Measurements from ENCODE around the gene NSD1.

NSD1 gene

GRCh38 chr5:177096162-177097015 is 37.2 kb upstream of the NSD1 start:
- H3K9me3 ChIP-seq (ENCODE audit: severe bottlenecking) = no peaks in the 10 kb centered on the region
- no peak for TF ChIP-seq CTCF (IDR thresholded peaks at IDR 0.05; ENCODE audit: low read depth, low read length)
- no peak overlapping the region for H3K27ac ChIP-seq
- H3K27me3 ChIP-seq (ENCODE audit: insufficient read depth, low read depth, severe bottlenecking) = no peaks in the 10 kb centered on the region
- H3K4me3 ChIP-seq (ENCODE audit: low read depth, low read length) = no peak overlapping the region
- DNase-seq = no peak
- H3K36me3 ChIP-seq = no peaks in the 10 kb centered on the region

- H3K9me3 ChIP-seq (ENCODE audit: severe bottlenecking) = no peaks in the 10 kb centered on the region
- H3K27me3 ChIP-seq (ENCODE audit: insufficient read depth, low read depth, severe bottlenecking) = no peaks in the 10 kb centered on the region
- H3K27ac ChIP-seq = no peak overlapping the region
- H3K36me3 ChIP-seq = no peaks in the 10 kb centered on the region
- no peak for DNase-seq
- TF ChIP-seq CTCF (IDR thresholded peaks at IDR 0.05; ENCODE audit: low read depth, low read length) = no peak
- no peak overlapping the region for H3K4me3 ChIP-seq (ENCODE audit: low read depth, low read length)
Observed at GRCh38 chr5:177097016-177097985, 36.3 kb upstream of the NSD1 start.

- DNase-seq = no peak
- H3K9me3 ChIP-seq (ENCODE audit: severe bottlenecking) = no peaks in the 10 kb centered on the region
- no peak overlapping the region for H3K27ac ChIP-seq
- TF ChIP-seq CTCF (IDR thresholded peaks at IDR 0.05; ENCODE audit: low read depth, low read length) = no peak
- no peaks in the 10 kb centered on the region for H3K36me3 ChIP-seq
- no peaks in the 10 kb centered on the region for H3K27me3 ChIP-seq (ENCODE audit: insufficient read depth, low read depth, severe bottlenecking)
- H3K4me3 ChIP-seq (ENCODE audit: low read depth, low read length) = no peak overlapping the region
Observed at GRCh38 chr5:177098120-177098469, 35.5 kb upstream of the NSD1 start.

- no peaks in the 10 kb centered on the region for H3K9me3 ChIP-seq (ENCODE audit: severe bottlenecking)
- DNase-seq = no peak
- no peaks in the 10 kb centered on the region for H3K36me3 ChIP-seq
- H3K27me3 ChIP-seq (ENCODE audit: insufficient read depth, low read depth, severe bottlenecking) = no peaks in the 10 kb centered on the region
- TF ChIP-seq CTCF (IDR thresholded peaks at IDR 0.05; ENCODE audit: low read depth, low read length) = no peak
- peak overlapping the region; percentile 40 for H3K27ac ChIP-seq
- H3K4me3 ChIP-seq (ENCODE audit: low read depth, low read length) = no peak overlapping the region
Observed at GRCh38 chr5:177098470-177099141, 35.0 kb upstream of the NSD1 start.

GRCh38 chr5:177099422-177100093 is 34.0 kb upstream of the NSD1 start:
- H3K27me3 ChIP-seq (ENCODE audit: insufficient read depth, low read depth, severe bottlenecking) = no peaks in the 10 kb centered on the region
- H3K36me3 ChIP-seq = no peaks in the 10 kb centered on the region
- TF ChIP-seq CTCF (IDR thresholded peaks at IDR 0.05; ENCODE audit: low read depth, low read length) = no peak
- H3K4me3 ChIP-seq (ENCODE audit: low read depth, low read length) = no peak overlapping the region
- DNase-seq = no peak
- H3K9me3 ChIP-seq (ENCODE audit: severe bottlenecking) = no peaks in the 10 kb centered on the region
- no peak overlapping the region for H3K27ac ChIP-seq

Measured in WERI-Rb-1 (cell line).